GM21526 (cell line): ENCODE measurements around the gene OTOP3.
"Not testable (repeated sequence)": the region's sequence is repeated elsewhere in the genome, so short reads cannot be mapped to it uniquely, and the experiment has no call there.

Experiments used
- ATAC-seq: cut with Tn5 transposase; IDR thresholded peaks from one replicate; pipeline ENCODE4 v1.9.1; 2021; ENCODE audit warnings: moderate library complexity; ENCODE audit not compliant: unreplicated experiment, low FRiP score

The OTOP3 gene

GRCh38 chr17:74981318-74981978, 45.8 kb downstream of the OTOP3 start:
- no peak for ATAC-seq

DNA sequence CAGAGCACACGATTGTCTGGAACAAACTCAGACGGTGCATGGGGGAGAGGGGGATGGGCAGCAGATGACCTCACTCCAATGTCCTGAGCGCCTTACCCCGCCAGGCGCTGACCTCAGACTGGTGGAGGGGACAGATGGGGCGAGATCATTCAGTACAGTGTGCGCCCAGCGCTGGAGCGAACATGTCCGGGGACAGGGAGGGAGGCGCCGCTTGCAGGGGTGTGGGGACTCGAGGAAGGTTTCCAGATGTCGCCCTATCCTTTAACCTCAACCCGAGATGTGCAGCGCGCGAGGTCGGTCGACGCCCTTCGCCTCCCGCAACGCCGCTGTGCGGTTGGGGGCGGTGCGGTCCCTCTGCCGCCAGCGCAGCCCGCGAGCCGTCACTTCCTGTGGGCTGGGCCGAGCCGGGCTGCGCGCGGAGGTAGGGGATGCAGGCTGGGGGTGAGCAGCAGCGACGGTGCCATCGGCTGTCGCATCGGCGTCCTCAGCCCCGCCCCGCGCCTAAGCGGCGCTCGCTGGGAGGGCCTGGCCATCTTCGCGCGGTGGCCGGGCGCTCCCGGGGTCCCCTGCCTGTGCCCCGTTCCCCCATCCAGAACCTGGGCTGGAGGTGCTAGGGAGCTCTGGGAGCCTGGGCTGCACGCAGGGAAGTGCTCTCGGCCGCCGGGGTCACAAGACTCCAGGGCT, 46.4 kb downstream of the OTOP3 start:
- no peak for ATAC-seq

GRCh38 chr17:74982663-74983313, 47.1 kb downstream of the OTOP3 start:
- ATAC-seq, result not testable (repeated sequence)

GRCh38 chr17:74986206-74986576, 50.5 kb downstream of the OTOP3 start:
- no peak for ATAC-seq

DNA sequence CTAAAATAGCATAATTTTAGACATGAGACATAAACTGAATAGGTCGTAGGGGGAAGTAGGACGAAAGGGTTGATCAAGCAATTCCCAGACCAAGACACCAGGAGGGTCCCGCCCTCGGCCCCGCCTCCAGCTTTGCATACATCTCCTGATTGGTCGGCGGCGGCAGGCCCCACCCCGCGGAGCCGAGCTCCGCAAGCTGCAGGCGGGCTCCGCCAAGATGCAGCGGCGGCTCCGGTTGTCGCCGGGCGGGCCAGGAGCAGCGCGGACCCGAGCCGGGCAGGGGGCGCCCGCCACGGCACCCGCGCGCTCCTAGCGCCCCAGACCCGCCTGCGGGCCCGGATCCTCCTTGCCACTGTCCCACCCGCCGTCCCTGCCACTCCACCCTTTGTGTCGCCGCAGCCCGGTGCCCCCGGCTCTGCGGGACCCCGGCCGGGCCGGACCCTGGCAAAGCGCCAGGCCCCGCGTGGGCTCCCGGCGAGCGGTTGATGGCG, 51.8 kb downstream of the OTOP3 start, which contains the start of gene CDR2L:
TSS of gene CDR2L (plus strand) at position 215 of the 491 bp plus-strand sequence. CDS start 412 bp downstream, outside the sequence.
- ATAC-seq, result peak; percentile 86

DNA sequence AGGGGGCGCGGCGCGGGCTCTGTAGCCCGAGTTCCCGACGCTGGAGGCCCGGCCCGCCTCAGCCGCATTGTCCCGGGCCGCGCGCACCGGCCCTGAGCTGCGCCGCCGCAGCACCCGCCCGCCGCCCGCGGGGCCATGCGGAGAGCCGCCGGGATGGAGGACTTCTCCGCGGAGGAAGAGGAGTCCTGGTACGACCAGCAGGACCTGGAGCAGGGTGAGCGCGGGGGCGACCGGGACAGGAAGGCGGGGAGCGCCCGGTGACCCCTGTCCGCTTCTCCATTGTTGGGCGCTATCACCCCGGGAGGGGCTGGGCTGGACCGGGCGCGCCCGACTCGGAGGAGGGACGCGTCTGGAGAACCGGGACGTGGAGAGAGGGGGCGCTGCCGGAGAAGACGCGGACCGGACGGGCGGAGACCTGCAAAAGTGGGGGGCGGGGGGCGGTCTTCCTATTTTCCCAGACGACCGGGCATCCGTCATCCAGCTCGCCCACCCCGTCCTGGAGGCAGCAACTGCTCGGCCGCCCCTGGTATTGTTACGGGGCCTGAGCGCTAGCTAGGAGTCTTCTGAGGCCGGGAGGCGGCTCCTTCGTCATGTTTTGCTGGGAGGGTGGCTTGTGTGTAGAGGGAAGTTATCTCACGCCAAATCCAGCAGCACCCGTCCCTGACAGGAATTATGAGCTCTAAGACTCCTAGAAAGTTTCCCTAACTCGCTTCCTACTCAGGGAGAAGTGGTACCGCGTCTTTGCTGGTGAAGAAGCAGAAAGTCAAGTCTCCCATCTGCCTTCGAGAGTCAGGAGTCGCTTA, 52.4 kb downstream of the OTOP3 start:
- peak; percentile 28 for ATAC-seq

DNA sequence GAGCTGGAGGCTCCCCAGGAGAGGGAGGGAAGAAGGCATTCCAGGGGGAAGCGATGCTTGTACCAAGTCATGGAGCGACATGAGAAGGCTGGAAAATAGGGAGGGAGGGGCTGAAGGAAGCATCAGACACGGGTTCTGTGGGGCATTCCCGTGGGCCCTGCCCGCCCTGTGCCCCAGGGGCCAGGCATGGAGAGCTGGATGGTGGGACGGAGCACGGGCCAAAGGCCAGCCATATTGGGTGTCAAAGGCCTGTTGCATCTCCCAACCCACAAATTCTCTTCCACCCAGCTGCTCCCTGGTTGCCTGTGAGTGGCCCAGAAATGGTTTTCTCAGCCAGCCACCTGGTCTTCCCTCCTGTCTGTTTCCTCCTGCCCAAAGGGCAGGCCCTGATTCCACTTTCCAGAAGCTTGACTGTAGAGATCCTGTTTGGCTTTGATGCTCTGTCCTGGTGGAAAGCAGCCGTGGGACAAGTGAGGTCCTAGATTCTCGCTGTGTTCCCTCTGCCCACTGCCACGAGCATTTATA, 54.9 kb downstream of the OTOP3 start:
- ATAC-seq, result no peak

DNA sequence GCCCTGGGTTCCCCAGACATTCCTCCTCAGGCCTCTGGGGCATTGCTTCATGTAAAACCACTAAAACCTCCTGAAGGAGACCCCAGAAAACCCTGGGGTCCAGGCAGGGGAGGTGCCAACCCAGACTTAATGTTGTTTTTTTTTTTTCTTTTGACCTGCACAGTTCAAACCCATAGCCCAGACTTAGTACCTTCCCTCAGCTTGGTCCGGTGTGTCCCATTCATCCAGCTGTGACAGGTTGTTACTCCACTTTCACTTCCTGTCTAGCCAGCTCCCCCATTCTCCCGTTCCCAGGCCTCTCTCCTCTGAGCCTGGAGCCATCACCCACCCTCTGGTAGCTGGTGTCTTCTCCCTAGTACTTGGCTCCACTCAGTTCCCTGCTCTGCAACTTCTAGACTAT, 56.5 kb downstream of the OTOP3 start:
- ATAC-seq, result no peak

GRCh38 chr17:74994440-74994839, 58.7 kb downstream of the OTOP3 start:
- ATAC-seq, result no peak

DNA sequence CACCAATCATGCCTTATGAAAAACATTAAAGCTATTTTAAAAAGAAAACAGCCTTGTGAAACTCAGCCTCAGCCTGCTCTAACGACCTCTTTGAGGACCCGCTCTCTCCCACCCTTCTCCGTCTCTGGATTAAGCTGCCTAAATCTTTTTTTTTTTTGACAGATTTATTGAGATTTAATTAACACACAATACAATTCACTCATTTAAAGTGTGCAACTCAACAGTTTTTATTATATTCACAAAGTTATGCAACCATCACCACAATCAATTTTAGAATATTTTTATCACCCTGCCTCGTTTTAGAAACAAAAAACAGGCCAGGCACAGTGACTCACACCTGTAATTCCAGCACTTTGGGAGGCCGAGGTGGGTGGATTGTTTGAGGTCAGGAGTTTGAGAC, 60.1 kb downstream of the OTOP3 start:
- ATAC-seq, result no peak

- ATAC-seq, result no peak
These were observed 63.1 kb downstream of the OTOP3 start for GRCh38 chr17:74998783-74999182.

- ATAC-seq, result no peak
These were observed 63.8 kb downstream of the OTOP3 start for GRCh38 chr17:74999523-74999922.
